ENCODE results near the gene PAAF1. TPM values are rescaled to one million over a fixed set of nuclear protein-coding genes. Genes with fewer than 3 reads are reported as not detected.
A peak's percentile ranks its signal among the peaks of the same experiment; 100 is the strongest.
"Not testable (repeated sequence)": the region's sequence is repeated elsewhere in the genome, so short reads cannot be mapped to it uniquely, and the experiment has no call there.

Gene PAAF1
- total RNA-seq, 1 donor from 2014 or later = 12.7 TPM

DNA sequence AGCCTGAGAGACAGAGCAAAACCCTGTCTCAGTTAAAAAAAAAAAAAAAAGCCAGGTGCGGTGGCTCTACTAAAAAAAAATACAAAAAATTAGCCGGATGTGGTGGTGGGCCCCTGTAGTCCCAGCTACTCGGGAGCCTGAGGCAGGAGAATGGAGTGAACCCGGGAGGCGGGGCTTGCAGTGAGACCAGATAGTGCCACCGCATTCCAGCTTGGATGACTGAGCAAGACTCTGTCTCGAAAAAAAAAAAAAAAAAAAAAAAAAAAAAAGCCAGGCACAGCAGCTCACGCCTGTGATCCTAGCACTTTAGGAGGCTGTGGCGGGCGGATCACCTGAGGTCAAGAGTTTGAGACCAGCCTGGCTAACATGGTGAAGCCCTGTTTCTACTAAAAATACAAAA, 3.6 kb downstream of the PAAF1 start:
- not testable (repeated sequence) for DNase-seq (ENCODE audit: low read depth, low spot score)

DNA sequence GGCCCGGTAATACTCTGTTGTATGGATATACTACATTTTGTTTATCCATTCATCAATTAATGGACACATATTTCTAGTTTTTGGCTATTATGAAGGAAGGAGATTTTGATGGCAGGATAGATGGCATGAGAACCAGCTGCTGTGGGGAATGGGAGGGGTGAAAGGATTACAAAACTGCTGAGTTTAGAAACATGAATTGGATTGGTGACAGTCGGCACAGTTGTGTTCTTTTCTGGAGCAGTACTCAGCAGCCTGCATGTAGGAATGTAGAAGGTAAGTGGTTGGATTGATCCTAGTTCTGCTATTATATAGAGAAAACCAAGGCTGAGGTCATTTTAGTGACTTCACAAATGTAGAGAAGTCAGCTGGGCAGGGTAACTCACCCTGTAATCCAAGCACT, 7.1 kb downstream of the PAAF1 start:
- DNase-seq (ENCODE audit: low read depth, low spot score) = no peak

GRCh38 chr11:73888244-73888643, 11.4 kb downstream of the PAAF1 start:
- no peak for DNase-seq (ENCODE audit: low read depth, low spot score)

- DNase-seq (ENCODE audit: low read depth, low spot score) = no peak
These were observed 12.2 kb downstream of the PAAF1 start for GRCh38 chr11:73889019-73889418.

DNA sequence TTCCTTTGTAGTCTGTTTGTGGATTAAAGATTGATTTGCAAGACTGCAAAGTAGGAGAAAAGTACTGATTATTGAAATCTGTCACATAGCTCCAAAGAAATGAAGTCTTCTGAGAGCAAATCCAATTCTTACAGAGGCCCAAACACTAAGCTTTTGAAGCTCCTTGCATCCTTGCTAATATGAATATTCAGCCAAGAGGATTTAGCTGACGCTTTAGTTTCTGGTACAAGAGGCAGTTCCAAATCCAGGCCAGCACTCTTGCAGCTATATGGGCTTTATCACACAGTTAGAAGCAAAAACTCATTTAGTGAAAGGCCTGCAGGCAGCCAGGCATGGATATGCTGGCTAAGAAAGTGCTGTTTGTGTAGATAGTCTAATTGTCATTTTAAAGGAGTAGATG, 12.7 kb downstream of the PAAF1 start:
- no peak for DNase-seq (ENCODE audit: low read depth, low spot score)

DNA sequence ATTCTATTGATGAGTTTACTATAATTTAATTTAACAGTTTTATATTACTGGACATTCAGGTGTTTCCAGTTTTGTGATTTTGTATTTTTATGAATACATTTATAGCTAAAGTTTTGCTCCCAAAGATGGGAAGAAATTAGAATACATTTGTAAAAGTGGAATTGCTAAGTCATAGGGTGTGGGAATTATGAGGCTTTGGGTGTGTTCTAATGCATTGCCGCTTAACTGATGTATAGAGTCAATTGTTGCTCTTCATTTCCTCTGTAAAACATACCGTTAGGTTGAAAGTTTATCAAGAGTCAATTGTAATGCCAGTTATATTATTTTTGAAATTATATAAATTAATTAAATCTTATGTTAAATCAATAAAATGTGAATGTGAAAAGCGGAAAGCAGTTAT, 16.2 kb downstream of the PAAF1 start:
- DNase-seq (ENCODE audit: low read depth, low spot score) = no peak

DNA sequence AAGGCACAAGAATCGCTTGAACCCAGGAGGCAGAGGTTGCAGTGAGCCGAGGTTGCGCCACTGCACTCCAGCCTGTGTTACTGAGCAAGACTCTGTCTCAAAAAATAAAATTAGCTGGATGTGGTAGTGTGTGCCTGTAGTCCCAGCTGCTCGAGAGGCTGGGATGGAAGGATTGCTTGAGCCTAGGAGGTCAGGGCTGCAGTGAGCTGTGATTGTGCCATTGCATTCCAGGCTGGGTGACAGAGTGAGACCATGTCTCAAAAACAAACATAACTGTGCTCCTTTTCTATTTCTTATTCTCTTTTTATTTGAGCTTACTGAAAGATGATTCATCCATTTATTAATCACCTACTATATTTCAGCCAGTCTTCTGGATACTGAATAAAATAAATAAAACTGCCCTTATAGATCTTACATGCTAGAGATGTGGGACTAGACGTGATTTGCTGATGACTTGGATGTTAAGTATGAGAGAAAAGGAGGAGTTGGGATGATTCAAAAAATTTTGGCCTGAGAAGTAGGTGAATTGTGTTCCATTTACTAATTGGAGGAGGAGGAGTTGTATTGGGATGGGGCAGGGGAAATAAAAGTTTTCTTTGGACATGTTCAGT, 18.0 kb downstream of the PAAF1 start:
- no peak for DNase-seq (ENCODE audit: low read depth, low spot score)

DNA sequence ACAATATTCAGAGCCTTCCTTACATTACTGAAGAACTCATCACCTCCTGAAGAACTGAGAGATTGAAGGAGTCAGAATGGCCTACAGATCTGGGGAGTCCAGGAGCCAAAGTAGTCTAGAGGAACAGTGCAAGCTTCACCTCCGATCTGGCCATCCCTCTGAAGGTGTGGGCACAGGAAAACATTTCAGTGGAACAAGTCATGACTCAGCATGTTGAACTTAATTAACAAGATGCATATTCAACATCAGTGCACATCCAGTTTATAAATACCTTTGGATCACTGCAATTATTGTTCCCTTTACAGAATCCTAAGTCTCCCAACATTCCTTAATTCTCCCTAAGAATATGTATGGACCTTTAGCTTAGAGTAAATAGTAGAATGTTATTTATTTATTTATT, 25.5 kb downstream of the PAAF1 start:
- DNase-seq (ENCODE audit: low read depth, low spot score) = no peak

DNA sequence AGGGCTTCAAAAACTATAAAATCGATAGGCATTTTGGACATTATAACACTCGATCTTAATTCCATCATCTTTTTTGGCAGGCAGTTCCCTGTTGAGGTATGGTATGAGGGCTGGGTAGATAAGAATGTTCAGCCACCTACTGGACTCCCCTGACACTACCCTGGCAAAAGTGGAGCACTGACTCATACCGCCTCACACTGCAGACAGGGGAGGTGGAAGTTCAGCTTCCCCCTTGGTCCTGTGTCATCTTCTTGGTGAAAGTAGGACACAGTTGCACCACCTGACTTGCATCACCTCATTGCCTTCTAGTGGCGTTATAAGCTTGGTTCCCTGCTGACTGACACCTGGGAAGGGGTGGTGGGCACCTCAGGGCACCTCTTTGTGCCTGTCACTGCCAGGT, 30.4 kb downstream of the PAAF1 start:
- no peak for DNase-seq (ENCODE audit: low read depth, low spot score)

GRCh38 chr11:73912026-73912425, 35.2 kb downstream of the PAAF1 start:
- no peak for DNase-seq (ENCODE audit: low read depth, low spot score)

- DNase-seq (ENCODE audit: low read depth, low spot score) = no peak
These were observed 36.7 kb downstream of the PAAF1 start for GRCh38 chr11:73913472-73913871.

DNA sequence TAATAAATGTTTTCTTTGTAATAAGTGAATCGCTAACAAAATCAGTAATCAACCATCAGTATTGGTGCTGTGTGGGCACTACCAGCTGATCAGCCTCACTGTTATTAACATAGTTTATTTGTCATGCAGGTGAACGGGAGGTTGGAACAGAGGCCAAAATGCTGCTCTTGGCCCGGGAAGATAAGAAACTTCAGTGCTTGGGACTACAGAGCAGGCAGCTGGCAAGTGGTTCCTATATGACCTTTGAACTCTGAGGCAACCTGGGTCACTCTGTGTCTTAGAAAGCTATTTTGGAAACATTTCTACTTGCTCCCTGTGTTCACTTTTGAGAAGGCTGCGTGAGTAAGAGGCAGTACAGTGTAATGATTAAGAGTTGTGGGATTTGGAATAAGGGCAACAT, 37.5 kb downstream of the PAAF1 start:
- DNase-seq (ENCODE audit: low read depth, low spot score) = no peak

DNA sequence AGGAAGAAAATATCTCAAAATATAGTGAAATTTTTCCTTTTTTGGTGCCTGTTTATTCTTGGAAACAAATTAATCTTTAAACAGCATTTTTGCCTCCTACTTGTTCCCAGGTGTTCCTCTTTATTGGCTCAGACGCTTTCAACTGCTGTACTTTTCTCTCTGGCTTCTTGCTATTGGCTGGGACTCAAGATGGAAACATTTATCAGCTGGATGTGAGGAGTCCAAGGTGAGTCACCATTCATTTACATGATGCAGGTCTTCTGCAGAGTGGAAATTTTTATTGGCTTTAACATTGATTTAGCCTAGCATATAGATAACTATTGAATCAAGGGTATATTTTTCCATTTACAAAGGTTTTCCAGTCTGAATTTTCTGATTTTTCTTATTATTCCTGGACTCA, 39.6 kb downstream of the PAAF1 start:
- DNase-seq (ENCODE audit: low read depth, low spot score) = no peak

DNA sequence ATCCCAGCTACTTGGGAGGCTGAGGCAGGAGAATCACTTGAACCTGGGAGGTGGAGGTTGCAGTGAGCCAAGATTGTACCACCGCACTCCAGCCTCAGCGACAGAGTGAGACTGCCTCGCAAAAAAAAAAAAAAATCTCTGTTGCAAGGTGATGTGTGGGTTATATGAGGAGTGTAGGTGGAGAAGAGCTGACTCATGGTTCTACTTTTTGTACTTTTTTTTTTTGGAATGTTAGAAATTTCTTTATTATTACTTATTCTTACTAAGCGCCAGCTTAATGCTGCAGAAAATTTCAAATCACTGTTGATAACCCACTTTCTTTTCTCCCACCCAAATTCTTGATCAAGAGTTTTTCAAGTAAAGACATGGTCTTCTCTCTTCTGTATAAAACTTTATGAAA, 44.4 kb downstream of the PAAF1 start:
- no peak for DNase-seq (ENCODE audit: low read depth, low spot score)

- no peak for DNase-seq (ENCODE audit: low read depth, low spot score)
These were observed 52.6 kb downstream of the PAAF1 start for GRCh38 chr11:73929388-73929787.

GRCh38 chr11:73931039-73931645, 54.3 kb downstream of the PAAF1 start:
- peak; percentile 29 for DNase-seq (ENCODE audit: low read depth, low spot score)

GRCh38 chr11:73931951-73932350, 55.2 kb downstream of the PAAF1 start:
- no peak for DNase-seq (ENCODE audit: low read depth, low spot score)

DNA sequence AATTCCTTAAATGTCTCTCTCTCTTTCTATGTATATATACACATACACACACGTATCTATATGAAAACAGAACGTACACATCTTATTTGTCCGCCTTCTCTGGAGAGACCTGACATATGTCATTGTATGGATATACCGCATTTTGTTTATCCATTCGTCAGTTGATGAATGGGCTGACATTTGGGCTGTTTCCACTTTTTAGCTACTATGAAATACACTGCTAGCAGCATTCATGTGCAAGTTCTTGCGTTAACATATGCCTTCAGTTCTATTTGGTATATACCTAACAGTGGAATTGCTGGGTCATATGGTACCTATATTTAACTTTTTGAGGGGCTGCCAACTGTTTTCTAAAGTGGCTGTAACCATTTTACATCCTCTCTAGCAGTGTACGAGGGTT, 56.0 kb downstream of the PAAF1 start:
- DNase-seq (ENCODE audit: low read depth, low spot score) = no peak

DNA sequence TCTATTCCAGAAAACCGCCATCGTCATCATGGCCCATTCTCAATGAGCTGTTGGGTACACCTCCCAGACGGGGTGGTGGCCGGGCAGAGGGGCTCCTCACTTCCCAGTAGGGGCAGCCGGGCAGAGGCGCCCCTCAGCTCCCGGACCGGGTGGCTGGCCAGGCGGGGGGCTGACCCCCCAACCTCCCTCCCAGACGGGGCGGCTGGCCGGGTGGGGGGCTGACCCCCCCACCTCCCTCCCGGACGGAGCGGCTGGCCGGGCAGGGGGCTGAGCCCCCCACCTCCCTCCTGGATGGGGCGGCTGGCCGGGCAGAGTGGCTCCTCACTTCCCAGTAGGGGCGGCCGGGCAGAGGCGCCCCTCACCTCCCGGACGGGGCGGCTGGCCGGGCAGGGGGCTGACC, 59.2 kb downstream of the PAAF1 start:
- not testable (repeated sequence) for DNase-seq (ENCODE audit: low read depth, low spot score)

DNA sequence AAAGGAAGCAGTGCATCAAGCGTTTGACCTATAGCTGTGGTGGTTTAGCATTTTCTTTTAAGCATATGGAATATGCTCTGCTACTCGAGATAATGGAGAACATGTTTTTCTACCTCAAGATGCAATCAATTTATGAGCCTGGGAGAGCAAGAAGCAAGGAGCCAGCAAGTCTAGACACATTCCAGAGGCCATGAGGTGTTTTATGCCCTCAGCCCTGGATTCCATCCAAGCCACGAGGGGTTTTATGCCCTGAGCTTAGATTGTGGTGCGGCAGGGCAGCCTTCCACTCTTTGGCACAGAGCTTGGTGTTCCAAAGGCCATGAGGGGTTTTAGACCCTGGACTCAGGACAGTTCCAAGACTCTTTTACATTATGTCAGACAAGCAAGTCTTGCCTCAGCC, 62.3 kb downstream of the PAAF1 start:
- no peak for DNase-seq (ENCODE audit: low read depth, low spot score)

- no peak for DNase-seq (ENCODE audit: low read depth, low spot score)
These were observed 64.2 kb downstream of the PAAF1 start for GRCh38 chr11:73940801-73941570.

GRCh38 chr11:73942010-73942409, 65.2 kb downstream of the PAAF1 start:
- DNase-seq (ENCODE audit: low read depth, low spot score) = peak; percentile 76

GRCh38 chr11:73944085-73944484, 67.3 kb downstream of the PAAF1 start:
- DNase-seq (ENCODE audit: low read depth, low spot score) = no peak
